Cortex of kidney (tissue), 1 donor: ENCODE data around the gene ZKSCAN5.
"Not testable (repeated sequence)": the region's sequence is repeated elsewhere in the genome, so short reads cannot be mapped to it uniquely, and the experiment has no call there.

Experiments
- DNase-seq: peaks from one replicate; lab custom pipeline; 2025; lab: John Stamatoyannopoulos, UW

ZKSCAN5 gene

GRCh38 chr7:99551767-99552463 is 47.5 kb downstream of the ZKSCAN5 start, which contains the start of gene FAM200A:
Gene FAM200A (minus strand): TSS chr7:99552114. CDS start chr7:99548407, 3,707 bp downstream.
- no peak for DNase-seq

- DNase-seq = no peak
Measured at GRCh38 chr7:99553039-99553438, 48.6 kb downstream of the ZKSCAN5 start.

- no peak for DNase-seq
Measured at GRCh38 chr7:99554939-99555338, 50.5 kb downstream of the ZKSCAN5 start.

GRCh38 chr7:99557196-99557607 is 52.7 kb downstream of the ZKSCAN5 start:
- DNase-seq = no peak

- DNase-seq = no peak
Measured at GRCh38 chr7:99557940-99558305, 53.5 kb downstream of the ZKSCAN5 start.

GRCh38 chr7:99558306-99559174 is 54.1 kb downstream of the ZKSCAN5 start, which contains the start of gene ZNF655:
Gene ZNF655 (plus strand): TSS chr7:99558642. CDS start chr7:99560560, 1,918 bp downstream.
- peak; percentile 43 for DNase-seq

GRCh38 chr7:99559175-99559915 is 54.9 kb downstream of the ZKSCAN5 start:
- DNase-seq = no peak

GRCh38 chr7:99560834-99561736 is 56.6 kb downstream of the ZKSCAN5 start:
- DNase-seq = no peak

- no peak for DNase-seq
Measured at GRCh38 chr7:99561737-99562051, 57.2 kb downstream of the ZKSCAN5 start.

- no peak for DNase-seq
Measured at GRCh38 chr7:99562114-99562784, 57.8 kb downstream of the ZKSCAN5 start.

- DNase-seq = no peak
Measured at GRCh38 chr7:99562832-99563231, 58.4 kb downstream of the ZKSCAN5 start.

- DNase-seq = no peak
Measured at GRCh38 chr7:99563650-99564049, 59.2 kb downstream of the ZKSCAN5 start.

- DNase-seq = not testable (repeated sequence)
Measured at GRCh38 chr7:99568770-99569169, 64.3 kb downstream of the ZKSCAN5 start.

GRCh38 chr7:99571768-99572167 is 67.3 kb downstream of the ZKSCAN5 start:
- no peak for DNase-seq

GRCh38 chr7:99573257-99573656 is 68.8 kb downstream of the ZKSCAN5 start:
- DNase-seq = no peak

- no peak for DNase-seq
Measured at GRCh38 chr7:99576251-99576650, 71.8 kb downstream of the ZKSCAN5 start.

GRCh38 chr7:99579281-99579955 is 75.0 kb downstream of the ZKSCAN5 start:
- no peak for DNase-seq

GRCh38 chr7:99579956-99580777 is 75.7 kb downstream of the ZKSCAN5 start:
- DNase-seq = no peak

GRCh38 chr7:99580778-99581332 is 76.4 kb downstream of the ZKSCAN5 start:
- not testable (repeated sequence) for DNase-seq
